Neuronal stem cell (in vitro differentiated cells): ENCODE measurements around the gene PRR29.

Experiments used
- DNase-seq: peaks from one replicate; pipeline ENCODE4 v3.0.0-alpha.2; 2013; ENCODE audit warnings: low spot score
- H2AFZ ChIP-seq: one replicate; pipeline ENCODE4 v1.6.1; 2013; ENCODE audit warnings: mild to moderate bottlenecking, low read length, inconsistent platforms
- H2AK5ac ChIP-seq: 2 replicates; pipeline ENCODE4 v1.6.1; 2013; ENCODE audit warnings: low read depth, mild to moderate bottlenecking, inconsistent platforms, low read length, moderate library complexity, mixed read lengths
- H2BK120ac ChIP-seq: 2 replicates; pipeline ENCODE4 v1.6.1; 2013; ENCODE audit warnings: low read depth, mild to moderate bottlenecking, inconsistent platforms, low read length, moderate library complexity, mixed read lengths
- H2BK12ac ChIP-seq: one replicate; pipeline ENCODE4 v1.6.1; 2013; ENCODE audit warnings: low read length, inconsistent platforms
- H2BK15ac ChIP-seq: 2 replicates; pipeline ENCODE4 v1.6.1; 2013; ENCODE audit warnings: mild to moderate bottlenecking, low read length, inconsistent platforms, mixed read lengths
- H2BK5ac ChIP-seq: one replicate; pipeline ENCODE4 v1.6.1; 2013; ENCODE audit warnings: inconsistent platforms, mild to moderate bottlenecking, low read length, moderate library complexity
- H3K14ac ChIP-seq: one replicate; pipeline ENCODE4 v1.6.1; 2013; ENCODE audit warnings: low read length, inconsistent platforms
- H3K18ac ChIP-seq: 2 replicates; pipeline ENCODE4 v1.6.1; 2013; ENCODE audit warnings: low read length, inconsistent platforms
- H3K23ac ChIP-seq: 2 replicates; pipeline ENCODE4 v1.6.1; 2013; ENCODE audit warnings: low read depth, mild to moderate bottlenecking, mixed read lengths, low read length, inconsistent platforms; ENCODE audit not compliant: poor library complexity
- H3K27ac ChIP-seq: replicated peaks from 3 replicates; pipeline ENCODE4 v1.5.1; 2013; ENCODE audit warnings: low read length, inconsistent platforms
- H3K27me3 ChIP-seq, 3 experiments: 2 replicates each; pipeline ENCODE4 v1.6.1; 2013; ENCODE audit warnings: low read length in 3 of 3, mild to moderate bottlenecking in 2 of 3, inconsistent platforms in 1 of 3, low read depth in 1 of 3, mixed read lengths in 1 of 3, moderate library complexity in 1 of 3; ENCODE audit not compliant: control insufficient read depth in 3 of 3, insufficient read depth in 3 of 3
- H3K36me3 ChIP-seq, 2 donors: replicated peaks in 1 of 2; 2 replicates each; pipeline ENCODE4 v1.6.1; 2013; ENCODE audit warnings: low read length in 2 of 2; ENCODE audit not compliant: control insufficient read depth in 2 of 2, insufficient read depth in 2 of 2
- H3K4ac ChIP-seq: 2 replicates; pipeline ENCODE4 v1.6.1; 2013; ENCODE audit warnings: inconsistent platforms, mild to moderate bottlenecking, low read length, moderate library complexity
- H3K4me1 ChIP-seq, 2 donors: 1 replicate in 1 of 2; 2 replicates in 1 of 2; pipeline ENCODE4 v1.6.1; 2013; ENCODE audit warnings: low read length in 2 of 2, low read depth in 1 of 2; ENCODE audit not compliant: control insufficient read depth in 2 of 2, insufficient read depth in 1 of 2
- H3K4me2 ChIP-seq: one replicate; pipeline ENCODE4 v1.6.1; 2013; ENCODE audit warnings: mild to moderate bottlenecking, low read length, inconsistent platforms; ENCODE audit not compliant: insufficient read depth, poor library complexity, severe bottlenecking
- H3K4me3 ChIP-seq, 2 donors: 2 replicates each; pipeline ENCODE4 v1.5.1; 2013; ENCODE audit warnings: low read length in 2 of 2, mild to moderate bottlenecking in 2 of 2, inconsistent platforms in 1 of 2, moderate library complexity in 1 of 2
- H3K79me1 ChIP-seq: one replicate; pipeline ENCODE4 v1.6.1; 2013; ENCODE audit warnings: low read depth, mild to moderate bottlenecking, inconsistent platforms, low read length, moderate library complexity
- H3K9ac ChIP-seq: one replicate; pipeline ENCODE4 v1.6.1; 2013; ENCODE audit warnings: mild to moderate bottlenecking, low read depth, low read length, inconsistent platforms; ENCODE audit not compliant: poor library complexity
- H3K9me3 ChIP-seq, 2 donors: replicated peaks in 1 of 2; 2 replicates each; pipeline versions ENCODE3 to v1.6.1; 2013; ENCODE audit warnings: low read length in 2 of 2, mild to moderate bottlenecking in 2 of 2, inconsistent platforms in 1 of 2, low read depth in 1 of 2, mixed read lengths in 1 of 2, moderate library complexity in 1 of 2; ENCODE audit not compliant: control insufficient read depth in 2 of 2, insufficient read depth in 1 of 2
- H4K8ac ChIP-seq: one replicate; pipeline ENCODE4 v1.6.1; 2013; ENCODE audit warnings: low read depth, mild to moderate bottlenecking, inconsistent platforms, low read length, moderate library complexity
- H4K91ac ChIP-seq: one replicate; pipeline ENCODE4 v1.6.1; 2013; ENCODE audit warnings: low read length, low read depth, mild to moderate bottlenecking, inconsistent platforms; ENCODE audit not compliant: poor library complexity
- WGBS, 2 donors: extraction: QIAGEN DNeasy Blood & Tissue Kit; methylation state at CpG; one replicate each; pipeline ENCODE4 v1.1.7; 2013; ENCODE audit warnings: missing lambda C conversion rate in 2 of 2, mixed read lengths in 1 of 2; ENCODE audit not compliant: insufficient read length in 2 of 2, insufficient replicate concordance in 1 of 2; ENCODE audit errors: extremely low coverage in 2 of 2; 5-methylcytosine and 5-hydroxymethylcytosine counted together

The PRR29 gene

DNA sequence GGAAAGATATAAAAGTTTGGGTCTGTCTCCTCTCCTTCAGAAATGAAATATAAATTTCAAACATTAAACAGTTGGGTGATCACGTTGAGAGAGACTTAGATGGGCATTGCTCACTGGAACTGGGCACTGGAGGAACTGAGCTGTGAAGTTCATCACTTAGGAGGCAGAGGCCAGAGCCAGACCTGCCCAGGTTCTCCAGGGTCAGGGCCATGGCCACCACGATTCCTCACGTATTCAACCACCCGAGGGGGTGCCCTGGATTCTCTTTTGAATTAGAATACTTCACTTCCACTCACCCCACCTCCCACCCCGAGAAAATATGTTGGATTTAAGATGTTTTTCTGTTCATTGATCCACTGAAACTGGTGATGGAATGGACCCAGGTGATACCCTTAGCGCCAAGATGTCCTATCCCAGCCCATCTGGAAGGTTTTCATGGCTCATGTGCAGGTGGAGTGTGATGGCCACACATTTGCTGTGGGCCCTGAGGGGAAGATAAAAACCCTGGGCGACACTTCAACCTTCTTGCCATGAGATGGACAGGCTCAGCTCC is 6.1 kb downstream of the PRR29 start:
- no peak for DNase-seq
- Histone ChIP-seq H3K4me3 (no peak overlapping the region), H3K4me2 (no peak overlapping the region), H2AFZ (no peak overlapping the region), H2AK5ac (no peak overlapping the region), H4K8ac (no peak overlapping the region), H2BK5ac (no peak overlapping the region), H3K14ac (no peak overlapping the region), H3K27ac (no peak overlapping the region), H3K79me1 (no peaks in the 10 kb centered on the region), H3K36me3 (no peaks in the 10 kb centered on the region), H3K27me3 (peaks cover 0 to 27% (median 5%) of the 10 kb centered on the region in 3 experiments), H3K18ac (no peak overlapping the region), H4K91ac (no peak overlapping the region), H3K4me1 (peaks cover 0 to 5% of the 10 kb centered on the region in 2 donors), H2BK120ac (no peak overlapping the region), H3K9ac (no peak overlapping the region), H2BK15ac (no peak overlapping the region), H3K9me3 (peaks cover 0 to 2% of the 10 kb centered on the region in 2 donors), H3K23ac (no peak overlapping the region), H2BK12ac (no peak overlapping the region), H3K4ac (no peak overlapping the region)
- WGBS, 2 donors: no CpG with 5 or more reads among the region's 7 CpGs

DNA sequence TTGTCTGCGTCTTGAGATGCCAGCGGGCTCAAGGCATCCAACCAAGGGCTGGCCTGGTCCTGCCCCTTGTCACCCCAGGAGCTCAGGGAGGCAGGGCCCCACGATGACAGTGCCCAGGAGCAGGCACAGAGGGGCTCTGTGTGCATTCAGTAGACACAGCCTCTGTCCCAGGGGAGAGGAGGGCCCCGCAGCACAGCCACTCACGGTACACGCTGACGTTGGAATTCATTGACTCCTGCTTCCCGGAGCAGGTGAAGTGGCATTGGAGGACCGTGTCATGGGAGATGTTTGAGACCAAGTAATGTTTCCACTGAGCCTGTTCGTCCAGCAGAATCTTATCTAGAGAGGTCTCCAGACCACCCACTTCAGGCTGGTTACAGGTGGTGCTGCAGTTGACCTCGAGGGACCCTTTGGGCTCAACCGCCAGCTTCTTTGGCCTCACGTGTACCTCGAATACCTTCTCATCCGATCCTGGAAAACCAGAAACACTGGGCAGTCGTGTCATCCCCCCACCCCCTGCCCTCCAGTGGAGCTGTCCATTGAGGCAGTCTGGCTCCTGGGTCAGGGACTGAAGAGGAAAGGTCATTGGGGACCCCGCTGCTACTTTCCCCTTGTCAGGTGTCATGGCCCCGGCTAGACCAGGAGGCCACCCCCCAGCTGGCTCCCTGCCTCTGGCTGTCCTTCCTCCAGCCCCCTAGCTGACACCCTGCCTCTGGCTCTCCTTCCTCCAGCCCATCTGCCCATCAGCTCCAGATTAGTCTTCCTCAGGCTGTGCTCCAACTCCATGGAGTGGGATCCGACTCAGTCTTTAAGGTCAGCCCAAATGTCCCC is 7.0 kb downstream of the PRR29 start:
- no peak for DNase-seq

DNA sequence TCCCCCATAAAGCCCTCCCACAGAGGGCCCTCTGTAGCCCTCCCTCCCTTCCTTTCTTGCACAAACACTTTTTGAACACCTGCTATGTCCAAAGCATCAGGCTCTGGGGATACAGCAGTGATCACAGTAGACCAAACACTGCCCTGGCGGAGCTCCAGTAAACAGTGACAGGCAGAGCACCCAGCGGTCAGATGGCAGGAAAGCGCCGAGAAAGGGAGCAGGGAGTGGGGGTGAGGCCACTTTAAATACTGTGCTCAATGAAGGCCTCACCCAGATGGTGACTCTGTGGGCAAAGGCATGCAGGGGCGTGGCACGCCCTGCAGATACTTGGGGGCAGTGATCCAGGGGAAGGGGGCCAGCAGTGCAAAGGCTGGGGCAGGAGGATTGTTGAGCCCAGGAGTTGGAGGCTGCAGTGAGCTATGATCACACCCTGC is 7.6 kb downstream of the PRR29 start:
- Histone ChIP-seq H4K8ac (no peak overlapping the region), H2BK12ac (no peak overlapping the region), H2BK5ac (no peak overlapping the region), H3K4ac (no peak overlapping the region), H4K91ac (no peak overlapping the region), H3K4me2 (no peak overlapping the region), H2BK15ac (no peak overlapping the region), H3K4me3 (no peak overlapping the region), H3K9ac (no peak overlapping the region), H3K18ac (peak overlapping the region; percentile 35), H3K9me3 (no peaks in the 10 kb centered on the region), H2AK5ac (no peak overlapping the region), H3K4me1 (peaks cover 0 to 5% of the 10 kb centered on the region in 2 donors), H3K79me1 (no peaks in the 10 kb centered on the region), H3K27ac (no peak overlapping the region), H3K27me3 (peaks cover 0 to 33% (median 0%) of the 10 kb centered on the region in 3 experiments), H2AFZ (no peak overlapping the region), H3K14ac (no peak overlapping the region), H3K23ac (no peak overlapping the region), H2BK120ac (no peak overlapping the region), H3K36me3 (no peaks in the 10 kb centered on the region)
- DNase-seq: no peak
- WGBS, 2 donors: no CpG with 5 or more reads among the region's 6 CpGs

More for the DNA sequence above, 7.0 kb downstream of the PRR29 start:
- no peak overlapping the region for H3K23ac ChIP-seq
- no peak overlapping the region for H3K14ac ChIP-seq
- H2AFZ ChIP-seq: no peak overlapping the region
- H3K4ac ChIP-seq: no peak overlapping the region
- H3K4me1 ChIP-seq: peaks cover 0 to 5% of the 10 kb centered on the region in 2 donors
- H2BK15ac ChIP-seq: no peak overlapping the region
- no peaks in the 10 kb centered on the region for H3K79me1 ChIP-seq
- no CpG with 5 or more reads among the region's 19 CpGs for WGBS, 2 donors
- peak overlapping the region; percentile 24 for H3K18ac ChIP-seq
- no peaks in the 10 kb centered on the region for H3K9me3 ChIP-seq
- no peak overlapping the region for H2AK5ac ChIP-seq
- H4K8ac ChIP-seq: no peak overlapping the region
- no peak overlapping the region for H2BK5ac ChIP-seq
- peak overlapping the region; percentile 31 for H3K9ac ChIP-seq
- peaks cover 0 to 33% (median 0%) of the 10 kb centered on the region in 3 experiments for H3K27me3 ChIP-seq
- H2BK12ac ChIP-seq: no peak overlapping the region
- no peak overlapping the region for H3K4me2 ChIP-seq
- H2BK120ac ChIP-seq: no peak overlapping the region
- H3K36me3 ChIP-seq: no peaks in the 10 kb centered on the region
- no peak overlapping the region for H3K4me3 ChIP-seq
- no peak overlapping the region for H4K91ac ChIP-seq
- no peak overlapping the region for H3K27ac ChIP-seq

DNA sequence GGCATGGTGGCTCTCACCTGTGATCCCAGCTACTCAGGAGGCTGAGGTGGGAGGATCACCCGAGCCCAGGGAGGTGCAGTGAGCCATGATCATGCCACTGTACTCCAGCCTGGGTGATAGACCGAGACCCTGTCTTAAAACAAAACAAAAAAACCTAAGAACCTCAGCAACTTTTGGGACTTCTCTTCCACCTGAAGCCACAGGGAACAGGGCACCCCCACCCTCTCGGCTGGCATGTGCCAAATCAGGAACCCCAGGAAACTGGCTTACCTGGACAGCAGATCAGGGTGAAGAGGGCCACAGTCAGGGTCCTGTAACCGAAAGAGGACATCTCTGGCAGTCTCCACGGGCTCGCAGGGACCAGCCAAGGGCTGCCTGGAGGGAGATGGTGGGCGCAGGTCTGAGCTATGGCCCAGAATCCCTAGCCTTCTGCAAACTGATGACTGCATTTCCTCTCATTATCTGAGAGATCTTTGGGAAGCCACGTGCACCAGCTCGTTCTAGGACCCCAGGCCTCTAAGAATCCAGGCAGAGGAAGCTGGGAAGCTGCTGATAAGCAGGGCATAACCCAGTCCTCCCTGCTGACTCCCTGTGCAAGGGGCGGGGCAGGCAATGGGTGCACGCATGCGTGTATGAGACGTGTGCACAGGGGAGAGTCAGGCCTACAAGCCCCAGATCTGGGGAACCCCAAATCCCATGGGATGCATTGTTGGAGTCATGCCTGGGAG is 8.4 kb downstream of the PRR29 start:
- H3K9me3 ChIP-seq: no peaks in the 10 kb centered on the region
- peaks cover 0 to 5% of the 10 kb centered on the region in 2 donors for H3K4me1 ChIP-seq
- H4K91ac ChIP-seq: no peak overlapping the region
- DNase-seq: no peak
- no peak overlapping the region for H3K18ac ChIP-seq
- H2BK120ac ChIP-seq: no peak overlapping the region
- no peak overlapping the region for H3K4me2 ChIP-seq
- no peak overlapping the region for H3K23ac ChIP-seq
- H3K79me1 ChIP-seq: no peaks in the 10 kb centered on the region
- H2BK15ac ChIP-seq: no peak overlapping the region
- no peaks in the 10 kb centered on the region for H3K36me3 ChIP-seq
- no peak overlapping the region for H3K4ac ChIP-seq
- H3K4me3 ChIP-seq: no peak overlapping the region
- no peak overlapping the region for H4K8ac ChIP-seq
- no peak overlapping the region for H2AFZ ChIP-seq
- no peak overlapping the region for H3K9ac ChIP-seq
- H2BK5ac ChIP-seq: no peak overlapping the region
- H3K27me3 ChIP-seq: peaks cover 0 to 33% (median 0%) of the 10 kb centered on the region in 3 experiments
- no peak overlapping the region for H3K27ac ChIP-seq
- no peak overlapping the region for H2AK5ac ChIP-seq
- no peak overlapping the region for H3K14ac ChIP-seq
- WGBS, 2 donors: no CpG with 5 or more reads among the region's 13 CpGs
- H2BK12ac ChIP-seq: no peak overlapping the region
